Measurements from ENCODE around the gene RIMS4.

RIMS4 gene

GRCh38 chr20:44810391-44811149, at the start of gene RIMS4:
RIMS4 (minus strand) TSS chr20:44810546; CDS start chr20:44810271, 275 bp downstream.
- no peak for DNase-seq (ENCODE audit: low read depth)
- no peak within 1 kb of the TSS for H3K4me3 ChIP-seq (ENCODE audit: low read length)
- TF ChIP-seq, protein P1, sequence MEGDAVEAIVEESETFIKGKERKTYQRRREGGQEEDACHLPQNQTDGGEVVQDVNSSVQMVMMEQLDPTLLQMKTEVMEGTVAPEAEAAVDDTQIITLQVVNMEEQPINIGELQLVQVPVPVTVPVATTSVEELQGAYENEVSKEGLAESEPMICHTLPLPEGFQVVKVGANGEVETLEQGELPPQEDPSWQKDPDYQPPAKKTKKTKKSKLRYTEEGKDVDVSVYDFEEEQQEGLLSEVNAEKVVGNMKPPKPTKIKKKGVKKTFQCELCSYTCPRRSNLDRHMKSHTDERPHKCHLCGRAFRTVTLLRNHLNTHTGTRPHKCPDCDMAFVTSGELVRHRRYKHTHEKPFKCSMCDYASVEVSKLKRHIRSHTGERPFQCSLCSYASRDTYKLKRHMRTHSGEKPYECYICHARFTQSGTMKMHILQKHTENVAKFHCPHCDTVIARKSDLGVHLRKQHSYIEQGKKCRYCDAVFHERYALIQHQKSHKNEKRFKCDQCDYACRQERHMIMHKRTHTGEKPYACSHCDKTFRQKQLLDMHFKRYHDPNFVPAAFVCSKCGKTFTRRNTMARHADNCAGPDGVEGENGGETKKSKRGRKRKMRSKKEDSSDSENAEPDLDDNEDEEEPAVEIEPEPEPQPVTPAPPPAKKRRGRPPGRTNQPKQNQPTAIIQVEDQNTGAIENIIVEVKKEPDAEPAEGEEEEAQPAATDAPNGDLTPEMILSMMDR (conservative IDR thresholded peaks at IDR 0.05; ENCODE audit: low read depth, low read length) = no peak

GRCh38 chr20:44858606-44859360, 48.4 kb upstream of the RIMS4 start:
- H3K4me3 ChIP-seq (ENCODE audit: low read length) = no peak overlapping the region
- no peak for DNase-seq (ENCODE audit: low read depth)
- TF ChIP-seq, protein P1 (conservative IDR thresholded peaks at IDR 0.05; ENCODE audit: low read depth, low read length) = no peak

- TF ChIP-seq, protein P1 (conservative IDR thresholded peaks at IDR 0.05; ENCODE audit: low read depth, low read length) = no peak
- DNase-seq (ENCODE audit: low read depth) = no peak
- no peak overlapping the region for H3K4me3 ChIP-seq (ENCODE audit: low read length)
Measured at GRCh38 chr20:44856856-44857448, 46.6 kb upstream of the RIMS4 start.

- TF ChIP-seq, protein P1 (conservative IDR thresholded peaks at IDR 0.05; ENCODE audit: low read depth, low read length) = no peak
- DNase-seq (ENCODE audit: low read depth) = no peak
- H3K4me3 ChIP-seq (ENCODE audit: low read length) = no peak overlapping the region
Measured at GRCh38 chr20:44856442-44856841, 46.1 kb upstream of the RIMS4 start.

GRCh38 chr20:44851545-44851944, 41.2 kb upstream of the RIMS4 start:
- TF ChIP-seq, protein P1 (conservative IDR thresholded peaks at IDR 0.05; ENCODE audit: low read depth, low read length) = no peak
- H3K4me3 ChIP-seq (ENCODE audit: low read length) = no peak overlapping the region
- DNase-seq (ENCODE audit: low read depth) = no peak

- TF ChIP-seq, protein P1 (conservative IDR thresholded peaks at IDR 0.05; ENCODE audit: low read depth, low read length) = no peak
- no peak for DNase-seq (ENCODE audit: low read depth)
- no peak overlapping the region for H3K4me3 ChIP-seq (ENCODE audit: low read length)
Measured at GRCh38 chr20:44850837-44851236, 40.5 kb upstream of the RIMS4 start.

Measured in retinal pigment epithelial cell (primary cell).